Left hindlimb (tissue), 1 donor: Measurements from ENCODE around the gene ANKS1B.

Experiments
- DNase-seq: peaks from one replicate; pipeline ENCODE4 v3.0.0-alpha.2; 2018

Gene ANKS1B

DNA sequence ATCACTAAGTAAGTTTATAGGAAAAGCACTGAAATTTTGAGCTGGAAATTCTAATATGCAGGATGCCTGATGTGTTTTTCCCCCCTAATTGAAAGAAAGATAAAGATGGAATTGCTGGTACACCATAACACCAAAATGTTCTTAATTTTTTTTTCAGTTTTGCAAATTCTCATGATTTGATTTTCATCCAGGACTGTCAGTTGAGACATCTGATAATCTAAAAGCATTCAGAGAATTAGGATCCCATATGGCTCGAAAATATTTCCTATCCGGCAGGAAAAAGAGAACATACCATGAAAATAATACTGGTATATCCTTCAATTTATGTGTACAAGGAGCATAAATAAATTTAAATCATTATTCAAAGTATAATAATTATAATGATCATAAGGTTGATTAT, 887.6 kb downstream of the ANKS1B start:
- no peak for DNase-seq

GRCh38 chr12:99093166-99093565, 891.6 kb downstream of the ANKS1B start:
- no peak for DNase-seq

GRCh38 chr12:99092100-99092851, 892.5 kb downstream of the ANKS1B start:
- DNase-seq: no peak

DNA sequence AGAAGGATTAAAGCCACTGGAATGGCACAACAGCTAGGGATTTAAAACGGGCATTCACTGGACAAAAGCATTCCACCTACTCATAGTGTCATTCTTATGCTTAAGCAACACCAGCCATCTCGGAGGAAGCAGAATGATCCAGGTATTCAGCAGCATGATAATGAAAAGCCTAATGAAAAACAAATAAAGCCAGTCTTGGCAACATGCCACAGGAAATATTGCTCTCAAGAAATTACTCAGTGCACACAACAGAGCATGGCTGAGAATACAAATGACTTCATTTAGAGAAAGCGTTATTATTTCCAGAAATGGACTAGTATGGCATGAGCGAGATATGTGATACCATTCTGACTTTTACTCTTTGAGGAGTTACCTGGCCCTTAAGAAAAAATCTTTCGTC, 897.5 kb downstream of the ANKS1B start:
- DNase-seq: no peak

DNA sequence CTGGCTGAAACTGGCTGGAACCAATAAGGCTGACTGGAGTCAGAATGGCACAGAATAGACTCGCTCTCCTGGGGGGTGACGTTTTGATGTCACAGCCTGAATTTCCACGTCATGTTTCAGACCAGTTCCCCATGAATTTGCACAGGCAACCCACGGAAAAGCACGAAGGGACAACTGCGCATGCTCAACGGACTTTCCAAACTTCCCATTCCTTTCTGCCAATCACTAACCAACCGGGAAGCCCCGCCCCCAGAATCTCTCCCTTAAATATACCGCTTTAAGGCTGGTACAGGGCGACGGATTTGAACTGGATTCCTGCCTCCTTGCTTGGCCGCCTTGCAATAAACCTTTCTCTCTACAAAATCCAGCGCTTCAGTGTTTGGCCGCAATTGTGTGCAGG, 904.9 kb downstream of the ANKS1B start:
- no peak for DNase-seq

DNA sequence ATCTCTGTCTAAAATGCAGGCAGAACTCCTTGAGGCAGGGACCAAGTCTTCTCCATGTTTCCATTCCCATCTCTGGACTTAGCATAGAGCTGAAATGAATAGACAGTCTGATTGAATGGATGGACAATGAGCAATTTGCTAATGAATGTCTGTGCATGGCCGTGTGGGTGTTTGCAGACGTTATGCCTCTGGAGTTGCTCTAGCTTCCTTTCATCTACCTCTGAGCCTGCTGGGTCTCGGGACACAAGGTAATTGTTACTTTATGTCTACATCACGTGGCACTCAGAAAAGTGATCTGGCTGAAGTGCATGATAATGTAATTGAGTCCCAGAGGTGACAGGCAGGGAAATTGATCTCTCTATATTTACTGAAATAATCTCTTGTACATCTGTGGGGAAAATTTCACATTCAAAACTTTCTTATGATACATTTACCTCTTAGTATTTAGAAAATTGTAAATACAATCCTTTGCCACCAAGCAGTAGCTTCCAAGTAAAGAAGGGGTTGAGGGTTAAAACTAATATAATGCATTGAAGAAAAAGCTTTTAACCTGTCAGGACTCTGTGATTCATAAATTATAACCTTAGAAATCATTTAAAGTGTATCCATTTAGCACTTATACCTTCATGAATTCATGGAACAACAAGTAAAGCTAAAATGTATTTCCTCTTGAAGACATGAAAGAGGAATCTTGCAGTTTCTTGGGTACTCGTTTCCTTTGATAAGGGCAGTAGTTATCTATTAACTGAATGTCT, 915.6 kb downstream of the ANKS1B start:
- no peak for DNase-seq

GRCh38 chr12:99067171-99067785, 917.5 kb downstream of the ANKS1B start:
- no peak for DNase-seq

GRCh38 chr12:99066726-99067125, 918.0 kb downstream of the ANKS1B start:
- DNase-seq: no peak

DNA sequence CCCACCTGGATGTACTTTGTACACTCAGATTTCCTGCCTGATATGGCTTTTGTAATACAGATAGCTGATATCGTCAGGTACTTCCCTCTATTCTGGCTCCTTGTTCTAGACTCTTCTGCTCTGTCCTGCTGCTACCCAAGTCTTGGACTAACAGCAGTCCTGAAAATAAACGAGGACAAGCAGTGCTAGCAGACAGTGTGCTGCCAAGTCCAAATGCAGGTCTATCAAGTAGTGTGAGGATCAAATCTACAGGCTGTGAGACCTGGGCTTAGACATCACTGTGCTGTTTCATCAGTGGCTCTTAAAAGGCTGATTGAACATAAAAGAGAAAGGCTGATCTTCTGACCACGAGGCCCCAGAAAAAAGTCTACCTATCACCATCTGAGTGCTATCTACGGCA, 921.6 kb downstream of the ANKS1B start:
- DNase-seq: no peak

GRCh38 chr12:99059824-99060511, 924.8 kb downstream of the ANKS1B start:
- DNase-seq: peak; percentile 73

- DNase-seq: no peak
Measured at GRCh38 chr12:99057670-99058069, 927.1 kb downstream of the ANKS1B start.

DNA sequence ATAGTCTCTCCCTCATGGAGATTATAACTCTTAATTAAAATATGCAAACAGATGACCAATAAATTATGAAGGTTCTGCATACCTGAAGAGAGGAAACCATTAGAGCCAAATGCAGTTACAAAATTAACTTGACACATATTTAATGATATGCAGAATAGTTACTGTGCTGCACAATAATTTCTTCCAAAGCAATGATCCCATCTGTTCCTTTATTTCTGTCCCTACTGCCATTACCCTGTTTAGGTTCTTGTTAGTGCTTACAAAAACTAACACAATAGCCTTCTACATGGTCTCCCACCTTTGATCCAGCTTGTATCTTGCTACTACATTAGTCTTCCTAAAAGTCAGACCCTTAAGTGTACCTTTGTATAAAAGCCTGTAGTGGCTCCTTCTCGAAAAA, 928.5 kb downstream of the ANKS1B start:
- no peak for DNase-seq

- no peak for DNase-seq
Measured at GRCh38 chr12:99055299-99055698, 929.4 kb downstream of the ANKS1B start.

- no peak for DNase-seq
Measured at GRCh38 chr12:99054601-99055128, 930.1 kb downstream of the ANKS1B start.

GRCh38 chr12:99053616-99054362, 930.9 kb downstream of the ANKS1B start:
- no peak for DNase-seq

DNA sequence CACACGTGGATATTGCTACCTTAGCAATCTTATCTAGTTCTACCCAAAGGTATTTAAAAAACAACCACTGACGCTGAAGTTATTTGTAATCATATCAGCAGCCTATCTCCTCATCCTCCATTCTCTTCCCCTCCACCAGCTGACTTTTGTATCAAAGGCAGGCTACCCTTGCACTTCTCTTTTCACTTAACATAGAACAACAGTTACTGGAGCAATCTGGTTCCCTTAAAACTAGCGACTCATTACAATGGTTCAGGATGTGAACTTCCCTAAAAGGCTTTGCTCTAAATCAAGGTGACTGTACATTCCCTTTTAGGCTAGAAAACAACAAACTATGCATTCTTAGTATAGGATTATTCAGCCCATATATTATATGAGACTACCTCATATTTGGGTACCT, 935.0 kb downstream of the ANKS1B start:
- no peak for DNase-seq

DNA sequence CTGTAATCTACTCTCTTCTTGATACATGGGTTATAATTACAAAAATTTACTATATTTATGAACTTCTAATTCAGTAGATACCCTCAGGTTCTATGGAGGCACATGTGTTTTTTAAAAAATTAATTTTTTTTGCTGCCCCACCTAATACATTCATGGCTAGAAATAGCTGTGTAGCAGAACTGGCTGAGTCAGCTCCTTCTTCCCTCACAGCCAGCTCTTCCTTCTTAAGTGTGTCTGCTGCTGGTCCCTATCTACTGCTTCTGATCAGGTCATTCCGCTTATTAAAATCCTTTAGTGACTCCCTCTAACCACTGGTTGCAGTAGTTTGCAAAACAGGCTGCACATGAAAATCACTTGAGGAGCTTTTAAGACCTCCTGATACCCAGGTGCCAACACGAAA, 939.6 kb downstream of the ANKS1B start:
- DNase-seq: no peak

- DNase-seq: peak; percentile 53
Measured at GRCh38 chr12:99043319-99043914, 941.3 kb downstream of the ANKS1B start.

GRCh38 chr12:99042226-99042625, 942.5 kb downstream of the ANKS1B start:
- DNase-seq: no peak

DNA sequence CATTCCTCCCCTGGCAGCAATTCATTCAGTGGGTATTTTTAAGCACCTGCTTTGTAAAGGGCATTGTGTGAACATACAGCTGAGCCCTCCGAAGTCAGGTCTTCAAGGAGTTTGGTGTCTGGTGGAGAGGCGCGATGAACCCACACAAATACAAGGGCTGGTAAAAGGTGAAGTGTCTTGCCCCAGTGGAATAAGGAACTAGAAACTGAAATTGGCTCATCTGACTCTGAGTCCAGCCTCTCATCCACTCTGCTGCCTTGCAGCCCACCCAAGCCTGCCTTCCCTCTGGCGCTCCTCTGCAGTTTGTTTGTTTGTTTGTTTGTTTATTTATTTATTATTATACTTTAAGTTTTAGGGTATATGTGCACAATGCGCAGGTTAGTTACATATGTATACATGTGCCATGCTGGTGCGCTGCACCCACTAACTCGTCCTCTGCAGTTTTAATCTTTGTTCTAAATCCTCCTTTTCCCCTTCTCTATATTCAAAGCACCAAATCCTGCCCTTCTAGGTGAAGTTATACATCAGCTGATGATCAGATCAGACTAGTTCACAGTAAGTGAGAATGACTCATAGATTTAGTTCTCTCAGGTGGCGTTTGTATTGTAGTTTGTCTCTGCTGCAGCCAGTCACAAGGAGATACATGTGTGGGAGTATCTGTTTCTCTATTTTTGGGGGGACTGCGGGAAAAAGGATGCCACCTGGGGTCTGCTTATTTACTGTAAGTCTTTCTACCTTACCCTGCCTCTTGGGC, 945.2 kb downstream of the ANKS1B start:
- no peak for DNase-seq

- no peak for DNase-seq
Measured at GRCh38 chr12:99036566-99036965, 948.2 kb downstream of the ANKS1B start.
